Right ventricle myocardium superior (tissue), 1 donor: ENCODE data around the gene FLII. TPM values are rescaled to one million over a fixed set of nuclear protein-coding genes. Genes with fewer than 3 reads are reported as not detected.

Experiments
- ATAC-seq: fragments of 200-7000 bp; cut with Tn5 transposase; one replicate; pipeline ENCODE4 v1.9.1; 2020; ENCODE audit warnings: mild to moderate bottlenecking; ENCODE audit not compliant: poor library complexity
- DNase-seq: peaks from one replicate; pipeline ENCODE4 v3.0.0-alpha.2; 2020
- intact Hi-C: fragments of 100-400 bp; cut with DNase I; formaldehyde crosslinking; loops from one replicate; pipeline ENCODE4 v1.11.2; 2022
- total RNA-seq: library from RNA; stranded (reverse); fragmentation: NEBNext Ultra II Directional; extraction: Animal tissue kit (Norgen Biotek cat#: 25700); gene quantifications from one replicate; pipeline ENCODE4 v1.2.1, GENCODE V29; 2021
- donor health status: DM: no; HTN: yes; CAD: no; lungs with severe emphysema.

Gene FLII
- total RNA-seq, 1 donor from 2014 or later, result 269 TPM

- intact Hi-C loops, result loop anchor here (10.0 kb wide), 1 partner anchor 53 kb away; no protein-coding TSS in a partner anchor
- ATAC-seq, result no peak
- no peak for DNase-seq
Measured at GRCh38 chr17:18197535-18198194, 60.9 kb downstream of the FLII start.

GRCh38 chr17:18195246-18195645 lies 63.3 kb downstream of the FLII start:
- ATAC-seq, result no peak
- no peak for DNase-seq

More at GRCh38 chr17:18195246-18195645, 63.3 kb downstream of the FLII start:
- intact Hi-C loops, result loop anchor here (10.0 kb wide), 1 partner anchor 50 kb away; no protein-coding TSS in a partner anchor

Other genes with a start within 250 kb of the FLII start
- gene ATPAF2, start 219.6 kb downstream of the FLII start, total RNA-seq, result 34.1 TPM
- gene GID4, start 219.3 kb downstream of the FLII start, total RNA-seq, result 18.9 TPM
- 20.2 TPM for gene DRG2, start 170.8 kb downstream of the FLII start, total RNA-seq
- 0.11 TPM for gene MYO15A, start 150.0 kb downstream of the FLII start, total RNA-seq
- gene ALKBH5, start 74.9 kb downstream of the FLII start, total RNA-seq, result 179 TPM
- gene LLGL1, start 33.1 kb downstream of the FLII start, total RNA-seq, result 7.9 TPM
- 32.7 TPM for gene MIEF2, start 1.9 kb upstream of the FLII start, total RNA-seq
- gene TOP3A, start 56.3 kb upstream of the FLII start, total RNA-seq, result 8.1 TPM
- 11.5 TPM for gene SMCR8, start 56.6 kb upstream of the FLII start, total RNA-seq
- 10.0 TPM for gene SHMT1, start 104.8 kb upstream of the FLII start, total RNA-seq
- gene EVPLL, start 119.0 kb upstream of the FLII start, total RNA-seq, result not detected
- not detected for gene LGALS9C, start 218.1 kb upstream of the FLII start, total RNA-seq